Lung (tissue), 12 donors: ENCODE measurements around the gene FBN2. TPM values are rescaled to one million over a fixed set of nuclear protein-coding genes. Genes with fewer than 3 reads are reported as not detected.
A peak's percentile ranks its signal among the peaks of the same experiment; 100 is the strongest.

ENCODE experiments used
- ATAC-seq: fragments of 200-7000 bp; cut with Tn5 transposase; one replicate; pipeline ENCODE4 v1.9.1; 2020; ENCODE audit warnings: moderate number of reproducible peaks; ENCODE audit not compliant: insufficient read depth, low FRiP score
- DNase-seq, 3 donors: peaks; one replicate each; pipeline ENCODE4 v3.0.0-alpha.2; 2013 to 2017
- H3K27ac ChIP-seq, 2 donors: one replicate each; pipeline ENCODE4 v1.5.1; 2013; ENCODE audit warnings: mild to moderate bottlenecking in 2 of 2, moderate library complexity in 2 of 2, control low read depth in 1 of 2, inconsistent platforms in 1 of 2, low read depth in 1 of 2, low read length in 1 of 2
- H3K27me3 ChIP-seq, 3 donors: one replicate each; pipeline ENCODE4 v1.5.1; 2013; ENCODE audit warnings: low read length in 2 of 3; ENCODE audit not compliant: control insufficient read depth in 3 of 3, insufficient read depth in 3 of 3
- H3K36me3 ChIP-seq, 4 donors: one replicate each; pipeline ENCODE4 v1.5.1; 2013; ENCODE audit warnings: low read length in 4 of 4, mild to moderate bottlenecking in 1 of 4, moderate library complexity in 1 of 4; ENCODE audit not compliant: control insufficient read depth in 4 of 4, insufficient read depth in 4 of 4
- H3K4me1 ChIP-seq, 5 donors: one replicate each; pipeline ENCODE4 v1.5.1; 2013; ENCODE audit warnings: low read length in 5 of 5, mild to moderate bottlenecking in 2 of 5, moderate library complexity in 1 of 5; ENCODE audit not compliant: control insufficient read depth in 5 of 5, insufficient read depth in 5 of 5
- H3K4me3 ChIP-seq: one replicate; pipeline ENCODE4 v1.5.1; 2013; ENCODE audit warnings: mild to moderate bottlenecking, control low read depth, moderate library complexity
- H3K9ac ChIP-seq, 2 donors: one replicate each; pipeline ENCODE4 v1.5.1; 2013; ENCODE audit warnings: low read length in 2 of 2, control low read depth in 1 of 2; ENCODE audit not compliant: insufficient read depth in 1 of 2
- H3K9me3 ChIP-seq, 4 donors: one replicate each; pipeline ENCODE4 v1.5.1; 2013; ENCODE audit warnings: low read length in 3 of 4, mild to moderate bottlenecking in 1 of 4, moderate library complexity in 1 of 4; ENCODE audit not compliant: control insufficient read depth in 4 of 4, insufficient read depth in 3 of 4
- WGBS, 2 donors: extraction: QIAGEN DNeasy Blood & Tissue Kit; methylation state at CpG; one replicate each; pipeline ENCODE4 v1.1.7; 2013; 5-methylcytosine and 5-hydroxymethylcytosine counted together
- polyA plus RNA-seq, 2 donors: library from polyadenylated mRNA; stranded (reverse); fragments of 200-250 nt; gene quantifications; one replicate each; pipeline ENCODE4 v1.2.1, GENCODE V29; 2013
- total RNA-seq, 2 donors: library from RNA; depleted of rRNA in 1 of 2; stranded (reverse); fragments of >200 nt in 1 of 2; gene quantifications; one replicate each; pipeline ENCODE4 v1.2.1, GENCODE V29; 2014 to 2021
- TF ChIP-seq, protein P1 (sequence below): IDR thresholded peaks from 2 replicates; pipeline ENCODE4 v1.5.1; 2012; ENCODE audit warnings: mild to moderate bottlenecking; ENCODE audit errors: control extremely low read depth, extremely low read depth
- donor health status: control.
- donor health status: control.
- donor health status: Bipolar disorder and iron deficiency.
- donor health status: healthy.
- donor health status: DM: yes; HTN: yes; CAD: no.

The FBN2 gene
- total and polyA plus RNA-seq, 4 donors = 0.06 to 13.1 (median 1.1) TPM

DNA sequence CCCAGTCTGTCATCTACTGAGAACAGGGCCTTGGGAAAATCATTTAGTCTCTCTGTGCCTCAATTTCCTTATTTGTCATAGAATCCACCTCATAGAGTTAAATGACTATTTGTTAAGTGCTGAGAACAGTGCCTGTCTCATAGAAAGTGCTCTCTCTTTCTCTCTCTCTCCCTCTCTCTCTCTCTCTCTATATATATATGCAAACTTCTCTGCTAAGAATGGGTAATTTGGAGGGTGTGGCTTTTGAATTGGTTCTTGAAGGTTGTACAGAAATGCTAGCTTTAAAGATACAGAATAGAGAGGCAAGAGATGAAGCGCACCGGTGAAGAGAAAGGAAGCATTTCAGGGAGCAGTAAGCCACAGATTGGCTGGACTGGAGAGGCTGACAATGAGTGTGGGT is 197.4 kb downstream of the FBN2 start:
- Histone ChIP-seq H3K4me3 (no peak overlapping the region), H3K27me3 (no peaks in the 10 kb centered on the region), H3K9ac (no peak overlapping the region), H3K9me3 (no peaks in the 10 kb centered on the region), H3K27ac (no peak overlapping the region), H3K36me3 (peaks cover 0 to 20% (median 3%) of the 10 kb centered on the region in 4 donors), H3K4me1 (peaks cover 0 to 5% (median 0%) of the 10 kb centered on the region in 5 donors)
- TF ChIP-seq, protein P1, sequence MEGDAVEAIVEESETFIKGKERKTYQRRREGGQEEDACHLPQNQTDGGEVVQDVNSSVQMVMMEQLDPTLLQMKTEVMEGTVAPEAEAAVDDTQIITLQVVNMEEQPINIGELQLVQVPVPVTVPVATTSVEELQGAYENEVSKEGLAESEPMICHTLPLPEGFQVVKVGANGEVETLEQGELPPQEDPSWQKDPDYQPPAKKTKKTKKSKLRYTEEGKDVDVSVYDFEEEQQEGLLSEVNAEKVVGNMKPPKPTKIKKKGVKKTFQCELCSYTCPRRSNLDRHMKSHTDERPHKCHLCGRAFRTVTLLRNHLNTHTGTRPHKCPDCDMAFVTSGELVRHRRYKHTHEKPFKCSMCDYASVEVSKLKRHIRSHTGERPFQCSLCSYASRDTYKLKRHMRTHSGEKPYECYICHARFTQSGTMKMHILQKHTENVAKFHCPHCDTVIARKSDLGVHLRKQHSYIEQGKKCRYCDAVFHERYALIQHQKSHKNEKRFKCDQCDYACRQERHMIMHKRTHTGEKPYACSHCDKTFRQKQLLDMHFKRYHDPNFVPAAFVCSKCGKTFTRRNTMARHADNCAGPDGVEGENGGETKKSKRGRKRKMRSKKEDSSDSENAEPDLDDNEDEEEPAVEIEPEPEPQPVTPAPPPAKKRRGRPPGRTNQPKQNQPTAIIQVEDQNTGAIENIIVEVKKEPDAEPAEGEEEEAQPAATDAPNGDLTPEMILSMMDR = no peak
- WGBS, 2 donors = 48 to 69% methylated on average over 2 of the region's 2 CpGs
- no peak for DNase-seq
- ATAC-seq = no peak

DNA sequence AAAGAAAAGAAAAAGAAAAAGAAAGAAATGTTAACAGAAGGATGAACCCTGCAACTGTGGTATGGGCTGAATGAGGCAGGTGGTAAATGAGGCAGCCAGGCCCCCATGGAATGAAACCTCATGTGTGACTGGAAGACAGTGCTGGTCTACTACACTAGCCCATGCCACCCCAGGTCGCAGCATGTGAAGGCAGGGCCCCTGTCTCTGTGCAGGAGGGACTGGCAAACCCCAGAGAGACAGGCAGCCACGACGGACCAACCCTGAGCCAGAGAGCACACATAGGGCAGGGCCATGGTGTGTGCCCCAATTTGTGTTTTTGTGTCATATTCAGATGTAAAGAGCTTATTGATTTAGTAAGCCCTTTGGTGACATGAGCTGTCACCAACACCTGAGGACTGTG is 198.5 kb downstream of the FBN2 start:
- H3K27me3 ChIP-seq = no peaks in the 10 kb centered on the region
- H3K9me3 ChIP-seq = no peaks in the 10 kb centered on the region
- no peak for DNase-seq
- 88 to 93% methylated on average over 3 of the region's 3 CpGs for WGBS, 2 donors
- peaks cover 0 to 5% (median 0%) of the 10 kb centered on the region in 5 donors for H3K4me1 ChIP-seq
- no peak overlapping the region for H3K9ac ChIP-seq
- TF ChIP-seq, protein P1 = no peak
- H3K4me3 ChIP-seq = no peak overlapping the region
- ATAC-seq = no peak
- peaks cover 0 to 21% (median 5%) of the 10 kb centered on the region in 4 donors for H3K36me3 ChIP-seq
- no peak overlapping the region for H3K27ac ChIP-seq

DNA sequence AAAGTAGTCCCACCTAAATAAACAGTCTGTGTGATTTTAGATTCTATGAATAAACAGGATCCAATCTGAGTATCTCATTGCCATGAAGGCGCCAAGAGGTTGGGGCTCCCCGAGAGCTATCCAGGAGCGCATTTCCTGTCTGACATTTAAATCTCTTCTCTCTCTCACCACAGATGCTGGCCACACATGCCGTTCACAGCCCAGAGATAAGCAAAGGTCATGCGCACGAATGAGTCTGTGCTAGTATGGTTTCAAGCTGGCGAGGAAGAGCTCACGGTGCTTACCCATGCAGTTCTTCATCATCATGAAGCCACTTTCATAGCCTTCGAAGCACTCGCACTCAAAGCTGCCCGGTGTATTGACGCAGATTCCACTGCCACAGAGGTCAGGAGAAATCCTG is 199.4 kb downstream of the FBN2 start:
- TF ChIP-seq, protein P1 = no peak
- ATAC-seq (no peak), DNase-seq (no peak)
- Histone ChIP-seq H3K9me3 (peaks cover 0 to 2% (median 0%) of the 10 kb centered on the region in 4 donors), H3K27me3 (no peaks in the 10 kb centered on the region), H3K4me3 (no peak overlapping the region), H3K9ac (no peak overlapping the region), H3K27ac (peak overlapping the region in 1 of 2 donors; percentile 61), H3K4me1 (peaks cover 0 to 5% (median 0%) of the 10 kb centered on the region in 5 donors), H3K36me3 (peaks cover 0 to 24% (median 5%) of the 10 kb centered on the region in 4 donors)
- 89 to 93% methylated on average over 12 of the region's 12 CpGs for WGBS, 2 donors

DNA sequence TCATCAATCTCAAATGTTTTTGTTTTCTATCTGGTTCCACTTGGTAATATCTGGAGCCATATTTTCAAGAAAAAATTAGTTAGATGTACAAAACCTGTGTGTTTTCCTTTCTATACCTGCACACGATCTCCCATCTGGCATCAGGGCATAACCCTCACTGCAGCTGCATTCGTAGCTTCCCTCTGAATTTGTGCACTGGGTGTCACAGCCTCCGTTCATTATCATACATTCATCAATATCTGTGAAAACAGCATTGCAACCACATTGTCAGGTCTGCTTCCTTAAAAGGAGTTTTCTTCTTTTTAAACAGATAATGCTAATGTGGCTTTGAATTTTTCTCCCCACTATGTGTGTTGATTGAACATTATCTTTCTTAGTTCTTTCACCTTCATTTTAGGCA is 202.7 kb downstream of the FBN2 start:
- WGBS, 2 donors = 84 to 89% methylated on average over 3 of the region's 3 CpGs
- DNase-seq (no peak), ATAC-seq (no peak)
- Histone ChIP-seq H3K27me3 (no peaks in the 10 kb centered on the region), H3K4me1 (peaks cover 0 to 3% (median 0%) of the 10 kb centered on the region in 5 donors), H3K9me3 (peaks cover 0 to 2% (median 0%) of the 10 kb centered on the region in 4 donors), H3K36me3 (peaks cover 0 to 22% (median 10%) of the 10 kb centered on the region in 4 donors), H3K4me3 (no peak overlapping the region), H3K9ac (no peak overlapping the region), H3K27ac (no peak overlapping the region)
- TF ChIP-seq, protein P1 = no peak
